ENCODE data around the gene PHTF1.

The PHTF1 gene

DNA sequence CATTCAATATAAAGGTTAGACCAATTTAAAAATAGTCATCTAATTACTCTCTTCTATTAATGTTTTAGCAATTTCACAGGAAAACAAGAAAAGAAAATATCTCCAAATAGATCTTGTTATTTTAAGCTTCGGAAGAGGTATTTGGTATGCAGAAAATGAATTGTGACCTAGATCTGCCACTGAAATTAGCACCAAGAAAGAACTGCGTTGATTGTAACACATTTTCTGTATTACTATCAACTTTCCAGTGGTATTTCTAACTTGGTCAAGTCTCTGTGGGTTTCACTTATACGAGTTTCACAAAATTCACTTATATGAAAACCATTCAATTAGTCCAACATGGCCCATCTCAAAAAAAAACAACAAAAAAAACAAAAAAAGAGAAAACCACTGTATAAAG, 41.2 kb upstream of the PHTF1 start:
- no peak for TF ChIP-seq ZFX (IDR thresholded peaks at IDR 0.05; ENCODE audit: borderline replicate concordance)
- TF ChIP-seq, protein P1, sequence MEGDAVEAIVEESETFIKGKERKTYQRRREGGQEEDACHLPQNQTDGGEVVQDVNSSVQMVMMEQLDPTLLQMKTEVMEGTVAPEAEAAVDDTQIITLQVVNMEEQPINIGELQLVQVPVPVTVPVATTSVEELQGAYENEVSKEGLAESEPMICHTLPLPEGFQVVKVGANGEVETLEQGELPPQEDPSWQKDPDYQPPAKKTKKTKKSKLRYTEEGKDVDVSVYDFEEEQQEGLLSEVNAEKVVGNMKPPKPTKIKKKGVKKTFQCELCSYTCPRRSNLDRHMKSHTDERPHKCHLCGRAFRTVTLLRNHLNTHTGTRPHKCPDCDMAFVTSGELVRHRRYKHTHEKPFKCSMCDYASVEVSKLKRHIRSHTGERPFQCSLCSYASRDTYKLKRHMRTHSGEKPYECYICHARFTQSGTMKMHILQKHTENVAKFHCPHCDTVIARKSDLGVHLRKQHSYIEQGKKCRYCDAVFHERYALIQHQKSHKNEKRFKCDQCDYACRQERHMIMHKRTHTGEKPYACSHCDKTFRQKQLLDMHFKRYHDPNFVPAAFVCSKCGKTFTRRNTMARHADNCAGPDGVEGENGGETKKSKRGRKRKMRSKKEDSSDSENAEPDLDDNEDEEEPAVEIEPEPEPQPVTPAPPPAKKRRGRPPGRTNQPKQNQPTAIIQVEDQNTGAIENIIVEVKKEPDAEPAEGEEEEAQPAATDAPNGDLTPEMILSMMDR (IDR thresholded peaks at IDR 0.05) = no peak
- no peak overlapping the region for H3K27ac ChIP-seq

DNA sequence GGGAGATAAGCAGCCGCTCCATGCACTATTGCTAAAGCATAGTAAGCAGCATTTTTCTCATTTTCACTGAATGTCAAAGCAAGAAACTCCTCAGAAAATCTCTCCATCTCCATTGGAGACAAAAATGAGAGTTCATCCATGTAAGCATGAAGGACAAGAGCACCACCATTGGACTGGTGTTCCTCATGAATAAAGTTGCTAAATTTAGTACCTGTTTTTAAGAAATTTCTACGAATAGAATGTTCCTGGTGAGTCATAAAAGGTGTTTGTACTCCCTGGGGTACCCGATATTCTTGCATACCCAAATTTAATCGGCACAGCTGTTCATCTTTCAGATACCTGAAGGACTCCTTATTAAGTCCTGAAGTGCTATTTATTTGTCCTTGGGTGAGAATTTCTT, 38.2 kb upstream of the PHTF1 start:
- no peak overlapping the region for H3K27ac ChIP-seq
- TF ChIP-seq ZFX (IDR thresholded peaks at IDR 0.05; ENCODE audit: borderline replicate concordance) = no peak
- TF ChIP-seq, protein P1 (IDR thresholded peaks at IDR 0.05) = no peak

DNA sequence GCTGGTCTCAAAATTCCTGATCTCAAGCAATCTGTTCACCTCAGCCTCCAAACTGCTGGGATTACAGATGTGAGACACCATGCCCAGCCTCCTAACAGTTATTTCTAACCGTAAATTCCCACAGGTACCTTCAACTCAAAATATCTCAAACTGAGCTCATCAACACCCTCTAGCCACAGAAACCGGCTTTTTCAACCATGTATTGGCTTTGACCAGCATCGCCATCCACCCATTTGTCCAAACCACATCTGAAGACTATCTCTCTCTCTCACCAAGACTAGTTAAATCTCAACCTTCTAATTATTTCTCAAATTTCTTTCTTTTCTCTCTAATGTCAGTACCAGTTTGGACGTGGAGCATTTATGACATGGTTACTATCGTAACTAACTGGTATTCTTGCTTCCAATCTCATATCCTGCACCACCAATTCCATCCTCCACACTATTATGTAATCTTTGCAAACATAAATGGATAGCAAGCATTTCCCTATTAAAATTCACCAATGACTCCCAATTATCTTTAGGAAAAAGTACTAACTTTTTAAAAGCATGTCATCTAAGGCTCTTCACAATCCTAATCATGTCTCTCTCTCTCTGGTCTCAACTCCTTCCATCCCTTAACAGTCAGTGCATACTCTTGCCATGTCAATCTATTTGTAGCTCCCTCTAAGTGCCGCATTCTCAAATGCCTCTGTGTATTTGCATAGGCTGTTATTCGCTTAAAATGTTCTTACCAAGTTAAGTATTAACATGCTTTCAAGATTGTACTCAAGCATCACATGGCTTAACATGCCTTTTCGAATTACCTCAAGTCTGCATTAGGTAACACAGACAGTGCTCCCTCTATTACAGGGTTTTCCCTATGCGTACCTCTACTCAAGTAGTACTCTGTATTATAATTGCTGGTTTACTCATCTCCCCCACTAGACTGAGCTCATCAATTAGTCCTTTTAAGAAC, 34.9 kb upstream of the PHTF1 start:
- H3K27ac ChIP-seq = no peak overlapping the region
- TF ChIP-seq, protein P1 (IDR thresholded peaks at IDR 0.05) = no peak
- no peak for TF ChIP-seq ZFX (IDR thresholded peaks at IDR 0.05; ENCODE audit: borderline replicate concordance)

DNA sequence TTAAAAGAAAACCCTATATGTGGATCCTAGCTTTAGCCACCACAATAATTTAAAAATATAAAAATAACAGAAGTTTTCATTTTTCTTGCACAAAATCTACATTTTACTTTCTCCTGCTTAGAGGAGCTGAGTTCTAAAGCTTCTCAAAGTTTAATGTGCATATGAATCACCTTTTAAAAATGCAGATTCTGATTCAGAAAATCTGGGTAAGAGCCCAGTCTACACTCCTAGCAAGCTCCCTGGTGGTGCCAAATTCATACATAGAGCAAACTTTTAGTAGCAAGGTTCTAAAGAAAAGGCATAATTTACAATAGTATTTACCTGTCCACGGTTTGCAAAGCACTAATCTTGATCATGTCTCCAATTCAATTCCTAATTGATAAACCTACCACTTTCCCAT, 33.7 kb upstream of the PHTF1 start:
- no peak for TF ChIP-seq ZFX (IDR thresholded peaks at IDR 0.05; ENCODE audit: borderline replicate concordance)
- TF ChIP-seq, protein P1 (IDR thresholded peaks at IDR 0.05) = no peak
- H3K27ac ChIP-seq = no peak overlapping the region

DNA sequence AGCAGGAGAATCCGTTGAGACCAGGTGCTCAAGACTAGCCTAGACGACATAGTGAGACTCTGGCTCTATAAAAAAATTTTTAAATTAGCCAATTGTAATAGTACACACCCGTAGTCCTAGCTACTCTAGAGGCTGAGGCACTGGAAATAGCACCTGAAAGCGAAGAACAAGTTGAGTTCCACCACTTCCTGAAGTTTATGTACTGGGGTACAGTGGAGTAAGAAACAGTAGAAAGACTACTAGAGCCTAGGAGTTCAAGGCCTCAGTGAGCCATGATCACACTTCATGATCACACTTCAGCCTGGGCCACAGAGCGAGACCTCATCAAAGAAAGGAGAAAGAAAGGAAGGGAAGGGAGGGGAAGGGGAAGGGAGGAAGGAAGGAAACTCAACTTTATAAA, 33.2 kb upstream of the PHTF1 start:
- TF ChIP-seq, protein P1 (IDR thresholded peaks at IDR 0.05) = no peak
- no peak for TF ChIP-seq ZFX (IDR thresholded peaks at IDR 0.05; ENCODE audit: borderline replicate concordance)
- H3K27ac ChIP-seq = no peak overlapping the region

DNA sequence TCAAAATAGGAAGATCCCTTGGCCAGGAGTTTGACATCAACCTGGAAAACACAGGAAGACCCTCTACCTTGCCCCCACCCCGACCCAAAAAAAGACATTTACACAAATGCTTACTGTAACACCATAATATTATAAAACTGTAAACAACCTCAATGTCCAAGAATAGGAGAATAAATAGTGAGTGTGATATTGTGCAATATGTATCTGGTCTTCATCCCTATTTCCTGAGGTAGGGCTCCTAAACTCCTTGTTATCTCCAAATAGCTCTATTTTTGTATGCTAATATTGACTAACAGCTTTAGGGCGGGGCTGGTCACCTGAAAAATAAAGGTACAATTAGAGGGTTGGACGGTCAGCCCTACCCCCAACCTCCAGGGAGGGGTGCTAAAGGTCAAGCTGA, 29.5 kb upstream of the PHTF1 start:
- TF ChIP-seq, protein P1 (IDR thresholded peaks at IDR 0.05) = no peak
- no peak for TF ChIP-seq ZFX (IDR thresholded peaks at IDR 0.05; ENCODE audit: borderline replicate concordance)
- H3K27ac ChIP-seq = no peak overlapping the region

DNA sequence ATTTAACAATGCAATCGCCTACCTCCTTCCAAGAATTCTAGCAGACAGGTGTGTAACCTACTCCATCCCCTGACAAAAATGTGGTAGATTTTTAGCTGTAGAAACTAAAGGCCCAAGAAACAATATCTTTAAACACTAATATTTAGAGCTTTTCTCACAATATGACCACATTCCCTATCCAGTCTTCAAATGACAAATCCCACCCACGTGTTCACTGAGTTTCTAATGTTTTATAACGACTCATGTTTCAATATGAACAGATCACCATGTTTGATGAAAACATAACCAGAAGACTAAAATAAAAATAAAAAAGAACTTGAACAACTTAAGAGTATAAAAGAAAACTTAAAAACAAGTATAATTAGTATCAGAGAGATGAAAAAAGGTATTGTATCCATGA, 28.4 kb upstream of the PHTF1 start:
- TF ChIP-seq, protein P1 (IDR thresholded peaks at IDR 0.05) = no peak
- TF ChIP-seq ZFX (IDR thresholded peaks at IDR 0.05; ENCODE audit: borderline replicate concordance) = no peak
- no peak overlapping the region for H3K27ac ChIP-seq

Measured in 22Rv1 (cell line).